Erythroblast (primary cell): ENCODE data around the gene GZMM.

Experiments
- GATA1 ChIP-seq: IDR thresholded peaks from 2 replicates; pipeline ENCODE4 v1.6.1; 2011; ENCODE audit warnings: low read depth, mild to moderate bottlenecking, control low read depth, low read length, moderate library complexity
- POLR2A ChIP-seq: IDR thresholded peaks from 2 replicates; pipeline ENCODE4 v1.6.1; 2011; ENCODE audit warnings: mild to moderate bottlenecking, low read length

DNA sequence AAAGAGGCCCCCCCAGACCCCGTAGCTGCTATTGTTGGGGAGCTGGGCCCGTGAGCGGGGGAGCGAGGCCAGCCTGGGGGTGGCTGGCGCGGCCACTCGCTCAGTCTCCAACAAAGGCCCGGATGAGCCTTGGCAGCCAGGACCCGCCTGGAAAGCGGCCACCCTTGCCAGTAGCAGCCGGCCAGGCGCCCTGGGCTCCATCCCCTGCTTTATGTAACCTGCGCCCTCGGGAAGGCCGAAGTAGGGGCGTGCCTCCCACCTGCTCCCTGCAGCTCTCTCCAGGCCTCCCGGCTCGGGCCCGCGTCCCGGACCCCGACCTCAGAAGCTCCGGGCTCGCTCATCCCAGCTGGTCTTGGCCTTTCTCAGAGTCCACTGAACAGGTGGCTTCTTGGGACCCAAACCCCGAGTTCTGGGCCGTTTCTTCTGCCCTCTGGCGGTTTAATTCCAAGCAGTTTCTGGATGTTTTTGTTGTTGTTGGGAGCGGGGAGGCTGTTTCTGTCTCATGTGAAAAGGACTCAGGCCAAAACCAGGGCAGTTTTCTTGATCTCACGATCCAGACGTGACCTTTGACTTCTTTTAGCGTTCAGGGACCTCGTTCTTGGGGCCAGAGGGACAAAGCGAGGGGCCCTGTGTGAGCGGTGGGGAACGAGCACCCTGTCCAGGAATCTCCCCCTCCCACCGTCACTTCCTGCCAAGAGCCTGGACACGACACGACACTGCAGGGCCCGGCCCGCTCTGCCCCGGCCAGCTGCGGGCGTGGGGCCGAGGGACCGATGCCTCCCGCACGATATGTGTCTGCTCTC, 11.1 kb upstream of the GZMM start:
- TF ChIP-seq POLR2A, result no peak
- TF ChIP-seq GATA1, result no peak
